ENCODE measurements around the gene GAS2L1.

GAS2L1 gene

GRCh38 chr22:29330291-29330690, 23.8 kb downstream of the GAS2L1 start:
- Histone ChIP-seq H4K91ac (ENCODE audit: low read length) (peak overlapping the region; percentile 57), H3K4me1 (ENCODE audit: control insufficient read depth, insufficient read depth, low read depth, low read length) (peaks cover 37% of the 10 kb centered on the region), H3K18ac (ENCODE audit: low read depth in 1 of 2, low read length in 2 of 2) (peak overlapping the region in 1 of 2 experiments; percentile 67), H2BK12ac (ENCODE audit: low read length in 2 of 2) (peak overlapping the region in 1 of 2 experiments; percentile 46), H3K23ac (ENCODE audit: low read length in 2 of 2) (no peak overlapping the region), H3K27ac (ENCODE audit: low read length, poor library complexity, severe bottlenecking) (no peak overlapping the region), H3K36me3 (ENCODE audit: control insufficient read depth in 1 of 2, insufficient read depth in 2 of 2, low read depth in 1 of 2, low read length in 2 of 2) (peaks cover 35 to 94% of the 10 kb centered on the region in 2 experiments), H3K9ac (ENCODE audit: low read length) (no peak overlapping the region), H3K4me3 (ENCODE audit: insufficient read depth in 1 of 2, low read depth in 1 of 2, low read length in 2 of 2) (no peak overlapping the region), H2BK5ac (ENCODE audit: low read depth, low read length, poor library complexity, severe bottlenecking) (no peak overlapping the region), H2AK5ac (ENCODE audit: low read length, severe bottlenecking) (no peak overlapping the region), H2AFZ (ENCODE audit: low read depth, low read length) (no peak overlapping the region), H3K27me3 (ENCODE audit: control insufficient read depth in 1 of 2, insufficient read depth in 1 of 2, low read length in 2 of 2) (no peaks in the 10 kb centered on the region), H3K4ac (ENCODE audit: low read depth in 1 of 2, low read length in 2 of 2) (peak overlapping the region in 1 of 2 experiments; percentile 70), H2BK15ac (ENCODE audit: low read depth, poor library complexity, severe bottlenecking) (no peak overlapping the region), H3K14ac (ENCODE audit: low read length in 2 of 2) (peak overlapping the region in 1 of 2 experiments; percentile 63), H3K9me3 (ENCODE audit: control insufficient read depth, low read length) (no peaks in the 10 kb centered on the region), H3K4me2 (ENCODE audit: low read length, poor library complexity, severe bottlenecking) (no peak overlapping the region), H4K8ac (ENCODE audit: low read length) (peak overlapping the region; percentile 57), H2BK120ac (ENCODE audit: low read depth, low read length) (no peak overlapping the region), H3K79me1 (replicated peaks; ENCODE audit: low read length, poor library complexity, severe bottlenecking) (no peaks in the 10 kb centered on the region)
- no peak for DNase-seq
- 91% methylated on average over 19 of the region's 19 CpGs for WGBS

DNA sequence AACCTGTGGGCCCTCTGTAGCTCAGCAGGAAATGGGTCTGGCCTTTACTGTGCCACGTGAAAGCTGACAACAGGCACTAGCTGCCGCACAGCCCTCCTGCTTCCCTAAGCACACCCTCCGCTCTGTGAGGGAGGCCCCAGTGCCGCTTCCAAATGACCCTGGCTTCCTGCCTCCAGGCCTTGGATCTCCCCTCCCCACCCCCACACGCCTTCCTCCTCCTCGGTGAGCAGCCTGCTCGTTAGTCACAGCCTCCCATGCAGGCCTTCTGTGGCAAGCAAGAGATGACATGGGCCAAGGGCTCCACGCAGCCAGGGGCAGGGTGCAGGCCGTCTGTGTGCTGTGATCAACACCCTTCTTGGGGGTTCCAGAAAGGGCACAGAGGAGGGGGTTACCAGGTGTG, 24.3 kb downstream of the GAS2L1 start:
- H3K27ac ChIP-seq (ENCODE audit: low read length, poor library complexity, severe bottlenecking) = peak overlapping the region; percentile 5
- no peak overlapping the region for H2BK120ac ChIP-seq (ENCODE audit: low read depth, low read length)
- peak overlapping the region; percentile 38 to 71 for H2BK12ac ChIP-seq (ENCODE audit: low read length in 2 of 2)
- peak overlapping the region; percentile 83 to 84 for H3K18ac ChIP-seq (ENCODE audit: low read depth in 1 of 2, low read length in 2 of 2)
- no peak overlapping the region for H3K9ac ChIP-seq (ENCODE audit: low read length)
- peak overlapping the region; percentile 93 for H4K91ac ChIP-seq (ENCODE audit: low read length)
- H3K4ac ChIP-seq (ENCODE audit: low read depth in 1 of 2, low read length in 2 of 2) = peak overlapping the region; percentile 57 to 84
- peak overlapping the region in 1 of 2 experiments; percentile 92 for H3K14ac ChIP-seq (ENCODE audit: low read length in 2 of 2)
- H3K9me3 ChIP-seq (ENCODE audit: control insufficient read depth, low read length) = no peaks in the 10 kb centered on the region
- no peak overlapping the region for H2BK5ac ChIP-seq (ENCODE audit: low read depth, low read length, poor library complexity, severe bottlenecking)
- peak overlapping the region in 1 of 2 experiments; percentile 24 for H3K23ac ChIP-seq (ENCODE audit: low read length in 2 of 2)
- H3K36me3 ChIP-seq (ENCODE audit: control insufficient read depth in 1 of 2, insufficient read depth in 2 of 2, low read depth in 1 of 2, low read length in 2 of 2) = peaks cover 36 to 97% of the 10 kb centered on the region in 2 experiments
- 16% methylated on average over 9 of the region's 9 CpGs for WGBS
- H2AK5ac ChIP-seq (ENCODE audit: low read length, severe bottlenecking) = peak overlapping the region; percentile 31
- peaks cover 39% of the 10 kb centered on the region for H3K4me1 ChIP-seq (ENCODE audit: control insufficient read depth, insufficient read depth, low read depth, low read length)
- H2BK15ac ChIP-seq (ENCODE audit: low read depth, poor library complexity, severe bottlenecking) = peak overlapping the region; percentile 93
- H3K27me3 ChIP-seq (ENCODE audit: control insufficient read depth in 1 of 2, insufficient read depth in 1 of 2, low read length in 2 of 2) = no peaks in the 10 kb centered on the region
- H2AFZ ChIP-seq (ENCODE audit: low read depth, low read length) = no peak overlapping the region
- H4K8ac ChIP-seq (ENCODE audit: low read length) = peak overlapping the region; percentile 90
- H3K4me2 ChIP-seq (ENCODE audit: low read length, poor library complexity, severe bottlenecking) = peak overlapping the region; percentile 25
- no peak overlapping the region for H3K4me3 ChIP-seq (ENCODE audit: insufficient read depth in 1 of 2, low read depth in 1 of 2, low read length in 2 of 2)
- H3K79me1 ChIP-seq (replicated peaks; ENCODE audit: low read length, poor library complexity, severe bottlenecking) = no peaks in the 10 kb centered on the region
- peak; percentile 77 for DNase-seq

GRCh38 chr22:29331213-29331612, 24.8 kb downstream of the GAS2L1 start:
- H3K79me1 ChIP-seq (replicated peaks; ENCODE audit: low read length, poor library complexity, severe bottlenecking) = peaks cover 1% of the 10 kb centered on the region
- H3K4me1 ChIP-seq (ENCODE audit: control insufficient read depth, insufficient read depth, low read depth, low read length) = peaks cover 39% of the 10 kb centered on the region
- H2BK12ac ChIP-seq (ENCODE audit: low read length in 2 of 2) = peak overlapping the region; percentile 38 to 71
- DNase-seq = no peak
- 84% methylated on average over 8 of the region's 8 CpGs for WGBS
- H3K14ac ChIP-seq (ENCODE audit: low read length in 2 of 2) = peak overlapping the region in 1 of 2 experiments; percentile 92
- H3K4ac ChIP-seq (ENCODE audit: low read depth in 1 of 2, low read length in 2 of 2) = peak overlapping the region; percentile 57 to 84
- peak overlapping the region; percentile 93 for H2BK15ac ChIP-seq (ENCODE audit: low read depth, poor library complexity, severe bottlenecking)
- no peak overlapping the region for H2BK5ac ChIP-seq (ENCODE audit: low read depth, low read length, poor library complexity, severe bottlenecking)
- no peaks in the 10 kb centered on the region for H3K27me3 ChIP-seq (ENCODE audit: control insufficient read depth in 1 of 2, insufficient read depth in 1 of 2, low read length in 2 of 2)
- H3K36me3 ChIP-seq (ENCODE audit: control insufficient read depth in 1 of 2, insufficient read depth in 2 of 2, low read depth in 1 of 2, low read length in 2 of 2) = peaks cover 40 to 97% of the 10 kb centered on the region in 2 experiments
- H3K27ac ChIP-seq (ENCODE audit: low read length, poor library complexity, severe bottlenecking) = peak overlapping the region; percentile 5
- peak overlapping the region; percentile 90 for H4K8ac ChIP-seq (ENCODE audit: low read length)
- no peaks in the 10 kb centered on the region for H3K9me3 ChIP-seq (ENCODE audit: control insufficient read depth, low read length)
- H2AK5ac ChIP-seq (ENCODE audit: low read length, severe bottlenecking) = peak overlapping the region; percentile 31
- peak overlapping the region in 1 of 2 experiments; percentile 24 for H3K23ac ChIP-seq (ENCODE audit: low read length in 2 of 2)
- H2AFZ ChIP-seq (ENCODE audit: low read depth, low read length) = no peak overlapping the region
- H3K4me3 ChIP-seq (ENCODE audit: insufficient read depth in 1 of 2, low read depth in 1 of 2, low read length in 2 of 2) = no peak overlapping the region
- H2BK120ac ChIP-seq (ENCODE audit: low read depth, low read length) = peak overlapping the region; percentile 69
- H3K9ac ChIP-seq (ENCODE audit: low read length) = no peak overlapping the region
- H4K91ac ChIP-seq (ENCODE audit: low read length) = peak overlapping the region; percentile 93
- peak overlapping the region; percentile 25 for H3K4me2 ChIP-seq (ENCODE audit: low read length, poor library complexity, severe bottlenecking)
- peak overlapping the region; percentile 83 to 84 for H3K18ac ChIP-seq (ENCODE audit: low read depth in 1 of 2, low read length in 2 of 2)

GRCh38 chr22:29331658-29332300, 25.3 kb downstream of the GAS2L1 start:
- no peak for DNase-seq
- Histone ChIP-seq H3K27ac (ENCODE audit: low read length, poor library complexity, severe bottlenecking) (no peak overlapping the region), H3K9ac (ENCODE audit: low read length) (no peak overlapping the region), H3K18ac (ENCODE audit: low read depth in 1 of 2, low read length in 2 of 2) (no peak overlapping the region), H2BK15ac (ENCODE audit: low read depth, poor library complexity, severe bottlenecking) (no peak overlapping the region), H4K8ac (ENCODE audit: low read length) (no peak overlapping the region), H3K14ac (ENCODE audit: low read length in 2 of 2) (no peak overlapping the region), H2AFZ (ENCODE audit: low read depth, low read length) (no peak overlapping the region), H3K27me3 (ENCODE audit: control insufficient read depth in 1 of 2, insufficient read depth in 1 of 2, low read length in 2 of 2) (no peaks in the 10 kb centered on the region), H4K91ac (ENCODE audit: low read length) (peak overlapping the region; percentile 93), H3K4me1 (ENCODE audit: control insufficient read depth, insufficient read depth, low read depth, low read length) (peaks cover 40% of the 10 kb centered on the region), H3K4me3 (ENCODE audit: insufficient read depth in 1 of 2, low read depth in 1 of 2, low read length in 2 of 2) (no peak overlapping the region), H3K79me1 (replicated peaks; ENCODE audit: low read length, poor library complexity, severe bottlenecking) (peaks cover 2% of the 10 kb centered on the region), H3K4ac (ENCODE audit: low read depth in 1 of 2, low read length in 2 of 2) (peak overlapping the region in 1 of 2 experiments; percentile 57), H2BK12ac (ENCODE audit: low read length in 2 of 2) (peak overlapping the region in 1 of 2 experiments; percentile 71), H3K36me3 (ENCODE audit: control insufficient read depth in 1 of 2, insufficient read depth in 2 of 2, low read depth in 1 of 2, low read length in 2 of 2) (peaks cover 40 to 96% of the 10 kb centered on the region in 2 experiments), H2AK5ac (ENCODE audit: low read length, severe bottlenecking) (no peak overlapping the region), H3K9me3 (ENCODE audit: control insufficient read depth, low read length) (no peaks in the 10 kb centered on the region), H2BK120ac (ENCODE audit: low read depth, low read length) (no peak overlapping the region), H2BK5ac (ENCODE audit: low read depth, low read length, poor library complexity, severe bottlenecking) (no peak overlapping the region), H3K23ac (ENCODE audit: low read length in 2 of 2) (no peak overlapping the region), H3K4me2 (ENCODE audit: low read length, poor library complexity, severe bottlenecking) (no peak overlapping the region)
- WGBS = 89% methylated on average over 14 of the region's 14 CpGs
